Caco-2 (cell line): ENCODE results near the gene PLSCR3. TPM values are rescaled to one million over a fixed set of nuclear protein-coding genes. Genes with fewer than 3 reads are reported as not detected.
A peak's percentile ranks its signal among the peaks of the same experiment; 100 is the strongest.

Source experiments
- BruUV-seq: library from RNA; stranded (reverse); fragments of 400-500 nt; replicated peaks from 2 replicates; lab custom pipeline; 2021; lab: Mats Ljungman, UMichigan
- CTCF ChIA-PET: fragments of 300-600 bp; sonication (Branson Sonifier 250); formaldehyde crosslinking; loops from one replicate; lab custom pipeline; 2022; ENCODE audit warnings: antibody characterized with exemption; lab: Charles Lee
- POLR2A ChIA-PET: fragments of 300-600 bp; sonication (Branson Sonifier 250); formaldehyde crosslinking; loops from one replicate; lab custom pipeline; 2022; ENCODE audit warnings: antibody characterized with exemption; lab: Charles Lee
- DNase-seq, 2 experiments: peaks; one replicate each; pipeline versions ENCODE4 v3.0.0 to v3.0.0-alpha.2; 2020 to 2022
- H3K27me3 ChIP-seq: replicated peaks from 2 replicates; pipeline ENCODE4 v1.6.0; 2011; ENCODE audit warnings: low read length; ENCODE audit not compliant: control insufficient read depth, insufficient read depth
- H3K36me3 ChIP-seq: 2 replicates; pipeline ENCODE4 v1.5.1; 2011; ENCODE audit warnings: low read length; ENCODE audit not compliant: control insufficient read depth, insufficient read depth
- H3K4me1 ChIP-seq: fragments of 250-450 bp; sonication (Bioruptor Pico); 2 replicates; pipeline ENCODE4 v1.5.1; 2020; ENCODE audit warnings: mild to moderate bottlenecking
- H3K4me3 ChIP-seq: 2 replicates; pipeline ENCODE4 v1.5.1; 2011; ENCODE audit warnings: low read depth, mild to moderate bottlenecking, control low read depth, low read length
- H3K9me3 ChIP-seq: fragments of 250-450 bp; sonication (Bioruptor Pico); 2 replicates; pipeline ENCODE4 v1.5.1; 2020; ENCODE audit warnings: mild to moderate bottlenecking, moderate library complexity
- H3K27ac Mint-ChIP-seq: one replicate; pipeline ENCODE4 v1.8.0; 2022; ENCODE audit warnings: mixed read lengths; ENCODE audit not compliant: unreplicated experiment
- H3K27me3 Mint-ChIP-seq: one replicate; pipeline ENCODE4 v1.8.0; 2022; ENCODE audit warnings: mixed read lengths; ENCODE audit not compliant: insufficient read depth, unreplicated experiment
- H3K36me3 Mint-ChIP-seq: one replicate; pipeline ENCODE4 v1.8.0; 2022; ENCODE audit warnings: mild to moderate bottlenecking, mixed read lengths; ENCODE audit not compliant: insufficient read depth, unreplicated experiment
- H3K4me1 Mint-ChIP-seq: one replicate; pipeline ENCODE4 v1.8.0; 2022; ENCODE audit warnings: low read depth, mixed read lengths; ENCODE audit not compliant: unreplicated experiment
- H3K4me3 Mint-ChIP-seq: one replicate; pipeline ENCODE4 v1.8.0; 2022; ENCODE audit warnings: mild to moderate bottlenecking, moderate library complexity, mixed read lengths; ENCODE audit not compliant: unreplicated experiment
- H3K9me3 Mint-ChIP-seq: one replicate; pipeline ENCODE4 v1.8.0; 2022; ENCODE audit warnings: mixed read lengths; ENCODE audit not compliant: unreplicated experiment
- intact Hi-C: fragments of 100-400 bp; cut with micrococcal nuclease; formaldehyde crosslinking; loops from one replicate; pipeline ENCODE4 v1.10.0; 2022; ENCODE audit not compliant: unreplicated experiment
- total RNA-seq: library from RNA; stranded (reverse); gene quantifications from 2 replicates; pipeline ENCODE4 v1.2.3, GENCODE V29; 2022
- TF ChIP-seq, protein P1 (sequence below), 2 experiments: fragments of 200-600 bp in 1 of 2; IDR thresholded peaks; 1 replicate in 1 of 2; 2 replicates in 1 of 2; pipeline versions ENCODE4 v1.5.1 to v1.8.0; 2011 to 2022; ENCODE audit warnings: antibody characterized with exemption in 1 of 2, control low read depth in 1 of 2, inconsistent platforms in 1 of 2, low read depth in 1 of 2, low read length in 1 of 2, mild to moderate bottlenecking in 1 of 2, moderate library complexity in 1 of 2; ENCODE audit not compliant: insufficient read depth in 1 of 2, severe bottlenecking in 1 of 2, unreplicated experiment in 1 of 2

The PLSCR3 gene
- total RNA-seq, 1 experiment from 2014 or later: 14.5 TPM

DNA sequence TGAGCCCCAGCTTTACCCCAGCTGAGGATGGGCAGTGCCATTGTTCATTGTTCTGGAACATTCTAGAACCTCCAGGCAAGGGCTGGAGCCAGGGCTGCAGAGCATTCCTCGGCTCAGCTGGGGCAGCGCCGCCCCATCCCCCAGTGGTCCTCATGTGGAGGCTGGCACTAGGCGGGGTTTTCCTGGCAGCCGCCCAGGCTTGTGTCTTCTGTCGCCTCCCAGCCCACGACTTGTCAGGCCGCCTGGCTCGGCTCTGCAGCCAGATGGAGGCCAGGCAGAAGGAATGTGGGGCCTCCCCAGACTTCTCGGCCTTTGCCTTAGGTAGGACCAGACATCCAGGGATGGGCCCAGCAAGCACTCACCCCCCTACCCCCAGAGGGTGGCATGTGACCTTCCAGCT, 39.3 kb downstream of the PLSCR3 start, which contains the start of gene TMEM95:
TMEM95 (plus strand) TSS at position 104 of the 400 bp plus-strand sequence; CDS start at position 153, 49 bp downstream.
- Mint-ChIP-seq H3K27me3 (no peaks in the 10 kb centered on the region), H3K9me3 (no peaks in the 10 kb centered on the region), H3K36me3 (no peaks in the 10 kb centered on the region), H3K27ac (no peak within 1 kb of the TSS), H3K4me3 (no peak within 1 kb of the TSS), H3K4me1 (peaks cover 11% of the 10 kb centered on the region)
- no peaks in the 10 kb centered on the region for H3K27me3 ChIP-seq
- H3K36me3 ChIP-seq: no peaks in the 10 kb centered on the region
- ChIA-PET CTCF (interaction anchor here (0.8 kb wide), 1 partner anchor 137 kb away, joined by 3 read pairs; no protein-coding TSS in a partner anchor), POLR2A (interaction anchor here (0.5 kb wide), 1 partner anchor 85 kb away, joined by 3 read pairs; no protein-coding TSS in a partner anchor)
- H3K4me1 ChIP-seq: no peaks in the 10 kb centered on the region
- no peak for DNase-seq
- TF ChIP-seq, protein P1, sequence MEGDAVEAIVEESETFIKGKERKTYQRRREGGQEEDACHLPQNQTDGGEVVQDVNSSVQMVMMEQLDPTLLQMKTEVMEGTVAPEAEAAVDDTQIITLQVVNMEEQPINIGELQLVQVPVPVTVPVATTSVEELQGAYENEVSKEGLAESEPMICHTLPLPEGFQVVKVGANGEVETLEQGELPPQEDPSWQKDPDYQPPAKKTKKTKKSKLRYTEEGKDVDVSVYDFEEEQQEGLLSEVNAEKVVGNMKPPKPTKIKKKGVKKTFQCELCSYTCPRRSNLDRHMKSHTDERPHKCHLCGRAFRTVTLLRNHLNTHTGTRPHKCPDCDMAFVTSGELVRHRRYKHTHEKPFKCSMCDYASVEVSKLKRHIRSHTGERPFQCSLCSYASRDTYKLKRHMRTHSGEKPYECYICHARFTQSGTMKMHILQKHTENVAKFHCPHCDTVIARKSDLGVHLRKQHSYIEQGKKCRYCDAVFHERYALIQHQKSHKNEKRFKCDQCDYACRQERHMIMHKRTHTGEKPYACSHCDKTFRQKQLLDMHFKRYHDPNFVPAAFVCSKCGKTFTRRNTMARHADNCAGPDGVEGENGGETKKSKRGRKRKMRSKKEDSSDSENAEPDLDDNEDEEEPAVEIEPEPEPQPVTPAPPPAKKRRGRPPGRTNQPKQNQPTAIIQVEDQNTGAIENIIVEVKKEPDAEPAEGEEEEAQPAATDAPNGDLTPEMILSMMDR (IDR thresholded peaks at IDR 0.05; ENCODE audit: insufficient read depth in 1 of 2, low read depth in 1 of 2, low read length in 1 of 2, severe bottlenecking in 1 of 2, unreplicated experiment in 1 of 2): no peak
- H3K9me3 ChIP-seq: no peaks in the 10 kb centered on the region
- intact Hi-C loops: loop anchor here (5.0 kb wide), 1 partner anchor 82 kb away; the partner anchor contains the start of genes FGF11 and TMEM102
- no TSS peak for BruUV-seq
- H3K4me3 ChIP-seq: no peak within 1 kb of the TSS

DNA sequence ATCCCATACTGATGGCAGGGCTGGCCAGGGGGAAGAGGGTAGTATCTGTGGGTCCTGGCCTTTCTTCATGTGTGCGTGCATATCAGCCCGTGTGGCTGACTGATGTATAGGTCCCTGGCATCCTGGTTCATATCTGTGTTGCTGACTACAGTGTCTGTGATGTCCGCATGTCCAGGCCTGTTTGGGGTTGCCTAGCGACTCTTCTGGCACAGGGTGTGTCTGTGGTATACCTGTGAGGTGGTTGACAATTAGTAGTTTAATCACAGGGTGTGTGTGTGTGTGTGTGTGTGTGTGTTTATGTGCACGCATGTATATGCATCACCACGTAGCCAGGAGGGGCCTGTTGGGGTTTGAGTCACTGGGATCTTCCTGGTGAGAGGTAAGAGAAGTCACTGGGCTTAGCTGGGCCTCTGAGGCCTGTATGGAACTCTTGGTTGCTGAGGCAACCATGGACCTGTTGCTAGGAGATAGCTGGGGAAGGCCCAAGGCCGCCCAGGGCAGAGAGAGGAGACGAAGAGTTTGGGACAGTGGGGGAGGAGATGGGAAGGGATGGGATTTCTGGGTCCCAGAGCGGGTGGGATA, 40.0 kb downstream of the PLSCR3 start:
- Mint-ChIP-seq H3K27me3 (no peaks in the 10 kb centered on the region), H3K36me3 (no peaks in the 10 kb centered on the region), H3K27ac (no peak overlapping the region), H3K4me1 (peaks cover 11% of the 10 kb centered on the region), H3K4me3 (no peak overlapping the region), H3K9me3 (no peaks in the 10 kb centered on the region)
- no peak for DNase-seq
- no peak overlapping the region for H3K4me3 ChIP-seq
- TF ChIP-seq, protein P1 (IDR thresholded peaks at IDR 0.05; ENCODE audit: insufficient read depth in 1 of 2, low read depth in 1 of 2, low read length in 1 of 2, severe bottlenecking in 1 of 2, unreplicated experiment in 1 of 2): no peak
- no peaks in the 10 kb centered on the region for H3K27me3 ChIP-seq
- peaks cover 3% of the 10 kb centered on the region; the same call in 1 of the 2 replicates for H3K4me1 ChIP-seq
- ChIA-PET CTCF (interaction anchor here (0.6 kb wide), 1 partner anchor 73 kb away, joined by 8 read pairs; the partner anchor contains the start of gene SLC2A4), POLR2A (no interaction called here)
- no peaks in the 10 kb centered on the region for H3K9me3 ChIP-seq
- no peaks in the 10 kb centered on the region for H3K36me3 ChIP-seq
- intact Hi-C loops: loop anchor here (5.0 kb wide), 1 partner anchor 123 kb away; the partner anchor contains the start of gene ZBTB4
- no TSS peak for BruUV-seq

DNA sequence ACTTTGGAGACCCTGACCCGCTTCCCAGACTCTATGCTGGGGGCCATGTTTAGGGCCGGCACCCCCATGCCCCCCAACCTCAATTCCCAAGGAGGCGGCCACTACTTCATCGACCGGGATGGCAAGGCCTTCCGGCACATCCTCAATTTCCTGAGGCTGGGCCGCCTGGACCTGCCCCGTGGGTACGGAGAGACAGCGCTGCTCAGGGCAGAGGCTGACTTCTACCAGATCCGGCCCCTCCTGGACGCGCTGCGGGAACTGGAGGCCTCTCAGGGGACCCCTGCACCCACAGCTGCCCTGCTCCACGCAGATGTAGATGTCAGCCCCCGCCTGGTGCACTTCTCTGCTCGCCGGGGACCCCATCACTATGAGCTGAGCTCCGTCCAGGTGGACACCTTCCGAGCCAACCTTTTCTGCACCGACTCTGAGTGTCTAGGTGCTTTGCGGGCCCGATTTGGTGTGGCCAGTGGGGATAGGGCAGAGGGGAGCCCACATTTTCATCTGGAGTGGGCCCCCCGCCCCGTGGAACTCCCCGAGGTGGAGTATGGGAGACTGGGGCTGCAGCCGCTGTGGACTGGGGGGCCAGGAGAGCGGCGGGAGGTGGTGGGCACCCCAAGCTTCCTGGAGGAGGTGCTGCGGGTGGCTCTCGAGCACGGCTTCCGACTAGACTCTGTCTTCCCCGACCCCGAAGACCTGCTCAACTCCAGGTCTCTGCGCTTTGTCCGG, 41.3 kb downstream of the PLSCR3 start:
- Histone ChIP-seq H3K4me3 (peak overlapping the region; percentile 63), H3K36me3 (no peaks in the 10 kb centered on the region), H3K9me3 (no peaks in the 10 kb centered on the region), H3K27me3 (no peaks in the 10 kb centered on the region), H3K4me1 (peaks cover 3% of the 10 kb centered on the region; the same call in 1 of the 2 replicates)
- peak overlapping the region; percentile 85 for H3K27ac Mint-ChIP-seq
- no peaks in the 10 kb centered on the region for H3K27me3 Mint-ChIP-seq
- BruUV-seq: no TSS peak
- CTCF ChIA-PET: interaction anchor here (0.6 kb wide), 1 partner anchor 53 kb away, joined by 3 read pairs; no protein-coding TSS in a partner anchor
- H3K9me3 Mint-ChIP-seq: no peaks in the 10 kb centered on the region
- peak overlapping the region; percentile 83 for H3K4me3 Mint-ChIP-seq
- POLR2A ChIA-PET: no interaction called here
- intact Hi-C loops: loop anchor here (5.0 kb wide), 1 partner anchor 124 kb away; the partner anchor contains the start of gene ZBTB4
- H3K36me3 Mint-ChIP-seq: peaks cover 4% of the 10 kb centered on the region
- no peak for DNase-seq
- H3K4me1 Mint-ChIP-seq: peaks cover 11% of the 10 kb centered on the region
- TF ChIP-seq, protein P1 (IDR thresholded peaks at IDR 0.05; ENCODE audit: insufficient read depth in 1 of 2, low read depth in 1 of 2, low read length in 1 of 2, severe bottlenecking in 1 of 2, unreplicated experiment in 1 of 2): no peak
